Measurements from ENCODE around the gene GYPE.
"Not testable (repeated sequence)": the region's sequence is repeated elsewhere in the genome, so short reads cannot be mapped to it uniquely, and the experiment has no call there.

Gene GYPE

DNA sequence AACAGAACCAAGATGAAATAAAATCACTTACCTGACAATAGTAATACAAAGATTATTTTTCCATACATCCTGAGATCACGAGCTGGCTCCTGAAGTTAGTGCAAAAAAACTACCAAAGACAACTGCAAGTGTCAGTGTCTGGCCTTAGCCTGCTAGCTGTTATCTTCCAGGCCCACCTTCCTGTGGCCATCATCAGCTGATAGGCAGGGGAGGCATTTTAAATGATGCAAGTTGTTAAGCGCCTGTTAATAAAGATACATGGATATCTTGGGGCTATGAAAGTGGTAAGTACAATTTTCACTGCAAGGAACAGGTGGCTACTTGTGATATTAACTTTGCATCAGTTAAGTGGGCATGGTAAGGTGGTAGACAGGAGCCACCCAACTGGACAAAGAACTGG lies at the start of gene GYPE:
Gene GYPE, minus strand, starts transcription at position 120 of the 400 bp plus-strand sequence. Its CDS starts 52 bp downstream, at position 68.
- DNase-seq: not testable (repeated sequence)

- DNase-seq: not testable (repeated sequence)
Observed at GRCh38 chr4:143951458-143951972, 46.2 kb upstream of the GYPE start.

GRCh38 chr4:143950967-143951366 lies 45.6 kb upstream of the GYPE start:
- not testable (repeated sequence) for DNase-seq

DNA sequence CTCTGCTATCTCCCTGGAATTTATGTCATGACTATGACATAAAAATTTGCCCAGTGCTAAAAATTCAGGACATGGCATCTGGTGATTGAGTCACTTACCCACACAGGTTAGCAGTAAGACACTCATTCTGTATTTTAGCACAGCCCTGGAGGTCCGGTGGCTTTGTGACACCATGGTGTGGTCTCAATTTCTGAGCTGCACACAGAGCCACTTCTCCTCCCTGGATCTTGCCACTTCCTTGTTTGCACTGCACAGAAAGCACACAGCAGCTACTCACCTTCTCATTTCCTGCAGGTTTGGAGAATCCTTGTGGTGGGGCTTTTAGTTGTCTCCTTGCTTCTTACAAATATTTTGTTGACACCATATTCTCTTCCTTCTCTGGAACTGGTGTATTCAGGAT lies 44.8 kb upstream of the GYPE start:
- not testable (repeated sequence) for DNase-seq

- DNase-seq: not testable (repeated sequence)
Observed at GRCh38 chr4:143947493-143947892, 42.1 kb upstream of the GYPE start.

- not testable (repeated sequence) for DNase-seq
Observed at GRCh38 chr4:143940708-143941107, 35.3 kb upstream of the GYPE start.

DNA sequence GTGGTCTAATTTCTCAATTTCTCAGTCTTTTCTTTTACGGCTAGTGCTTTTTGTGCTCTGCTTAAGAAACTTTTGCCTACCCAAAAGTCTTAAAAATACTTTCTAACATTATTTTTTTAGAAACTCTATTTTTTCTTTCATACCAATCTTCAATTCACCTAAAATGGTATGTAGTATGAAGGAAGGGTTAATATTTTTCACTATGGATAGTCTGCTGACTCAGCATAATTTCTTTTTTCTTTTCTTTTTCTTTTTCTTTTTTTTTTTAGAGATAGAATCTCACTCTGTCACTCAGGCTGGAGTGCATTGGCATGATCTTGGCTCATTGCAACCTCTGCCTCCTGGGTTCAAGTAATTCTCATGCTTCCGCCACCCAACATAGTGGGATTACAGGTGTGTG lies 34.2 kb upstream of the GYPE start:
- no peak for DNase-seq

GRCh38 chr4:143938890-143939289 lies 33.5 kb upstream of the GYPE start:
- DNase-seq: not testable (repeated sequence)

DNA sequence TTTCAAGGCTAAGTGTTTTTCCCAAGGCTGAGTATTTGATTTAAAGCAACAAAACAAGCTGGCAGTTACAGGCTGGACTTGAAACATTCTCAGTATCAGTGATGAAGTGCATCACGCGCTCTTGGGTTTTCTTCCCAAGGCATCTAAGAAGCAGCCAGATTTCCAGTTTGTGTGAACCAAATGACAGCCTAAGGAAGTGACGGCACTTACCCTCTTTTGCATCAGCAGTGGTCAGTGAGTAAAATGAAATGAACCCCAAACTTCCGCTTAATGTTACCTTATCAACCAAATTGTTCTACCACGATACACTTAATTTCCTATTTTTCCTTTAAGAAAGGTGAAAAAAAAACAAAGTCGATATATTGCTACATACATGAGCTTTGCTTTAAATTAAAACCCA lies 15.8 kb upstream of the GYPE start:
- no peak for DNase-seq

DNA sequence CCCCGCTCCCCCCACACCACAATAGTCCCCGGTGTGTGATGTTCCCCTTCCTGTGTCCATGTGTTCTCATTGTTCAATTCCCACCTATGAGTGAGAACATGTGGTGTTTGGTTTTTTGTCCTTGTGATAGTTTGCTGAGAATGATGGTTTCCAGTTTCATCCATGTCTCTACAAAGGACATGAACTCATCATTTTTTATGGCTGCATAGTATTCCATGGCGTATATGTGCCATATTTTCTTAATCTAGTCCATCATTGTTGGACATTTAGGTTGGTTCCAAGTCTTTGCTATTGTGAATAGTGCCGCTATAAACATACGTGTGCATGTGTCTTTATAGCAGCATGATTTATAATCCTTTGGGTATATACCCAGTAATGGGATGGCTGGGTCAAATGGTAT lies 11.1 kb upstream of the GYPE start:
- not testable (repeated sequence) for DNase-seq

DNA sequence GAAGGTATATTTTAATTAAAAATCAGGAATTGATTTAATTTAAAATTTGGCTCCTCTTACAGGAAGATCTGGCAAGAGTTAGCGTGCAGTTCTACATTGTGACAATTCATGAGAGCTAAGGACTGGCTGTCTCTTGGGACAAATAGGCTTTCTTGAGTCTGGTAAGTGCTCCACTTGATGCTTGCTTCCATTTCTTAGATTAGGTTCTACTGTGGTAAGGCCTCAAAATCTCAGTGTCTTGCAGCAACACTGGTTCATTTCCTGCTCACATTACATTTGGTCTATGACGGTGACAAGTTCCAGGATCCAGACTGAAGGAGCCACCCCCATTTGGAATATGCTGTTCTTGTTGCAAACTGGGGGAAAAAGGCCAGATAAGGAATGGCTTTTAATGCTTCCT lies 7.1 kb upstream of the GYPE start:
- not testable (repeated sequence) for DNase-seq

DNA sequence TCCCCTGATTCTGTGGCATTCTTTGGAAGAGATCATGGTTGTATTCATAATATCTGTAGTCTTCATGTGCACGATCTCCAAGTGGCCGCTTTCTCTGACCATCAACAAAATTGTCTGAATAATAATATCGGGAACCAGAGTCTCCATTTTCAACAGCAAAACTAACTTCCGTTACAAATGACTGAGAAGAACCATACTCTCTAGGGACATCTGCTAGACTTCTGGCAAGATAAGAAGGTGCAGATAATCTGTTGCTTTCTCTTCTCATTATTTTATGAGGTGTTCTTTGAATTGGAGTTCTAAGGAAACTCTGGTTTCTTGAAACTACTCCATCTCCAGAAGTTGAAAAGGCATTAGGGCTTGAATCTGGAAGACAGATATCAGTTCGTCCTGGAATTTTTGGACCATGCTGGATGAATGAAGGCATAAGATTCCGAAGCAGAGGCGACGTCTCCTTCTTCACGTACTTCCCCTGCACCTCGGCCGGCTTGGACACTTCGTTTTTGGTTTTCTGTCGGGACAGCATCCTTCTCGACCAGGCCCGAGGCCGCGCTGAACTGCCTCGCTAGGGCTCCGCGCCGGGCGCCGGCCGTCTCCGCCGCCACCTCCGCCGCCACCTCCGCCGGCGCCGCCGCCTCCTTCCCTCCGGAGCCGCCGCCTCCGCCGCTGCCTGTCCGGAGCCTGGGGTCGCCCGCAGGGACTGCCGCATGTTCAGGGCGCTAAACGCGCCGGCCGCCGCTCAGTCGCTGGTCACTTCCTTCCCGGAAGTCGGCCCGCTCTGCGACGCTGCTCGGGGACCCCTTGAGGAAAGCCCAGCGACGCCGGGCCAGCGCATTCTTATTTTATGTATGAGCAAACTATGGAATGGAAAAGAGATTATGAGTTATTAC lies 6.4 kb upstream of the GYPE start:
- DNase-seq: not testable (repeated sequence)

GRCh38 chr4:143910906-143911305 lies 5.5 kb upstream of the GYPE start:
- not testable (repeated sequence) for DNase-seq

- not testable (repeated sequence) for DNase-seq
Observed at GRCh38 chr4:143907811-143908210, 2.5 kb upstream of the GYPE start.

DNA sequence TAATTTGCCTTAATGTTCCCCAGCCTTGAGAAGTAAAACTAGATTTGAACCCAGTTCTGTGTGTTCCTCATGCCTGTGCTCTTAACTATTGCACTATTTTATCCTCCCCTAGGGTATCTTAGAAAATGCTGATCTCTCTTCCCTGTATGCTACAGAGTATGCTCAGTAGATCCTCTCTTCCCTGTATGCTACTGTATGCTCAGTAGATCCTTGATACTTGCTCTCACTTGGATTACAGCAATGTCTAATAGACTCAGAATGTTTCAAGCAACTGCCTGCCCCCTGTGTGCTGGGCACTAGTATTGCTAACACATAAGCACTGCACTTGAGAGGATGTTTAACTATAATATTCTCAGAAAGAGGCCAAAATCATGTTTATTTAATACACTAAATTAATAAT lies 928 bp downstream of the GYPE start:
- not testable (repeated sequence) for DNase-seq

DNA sequence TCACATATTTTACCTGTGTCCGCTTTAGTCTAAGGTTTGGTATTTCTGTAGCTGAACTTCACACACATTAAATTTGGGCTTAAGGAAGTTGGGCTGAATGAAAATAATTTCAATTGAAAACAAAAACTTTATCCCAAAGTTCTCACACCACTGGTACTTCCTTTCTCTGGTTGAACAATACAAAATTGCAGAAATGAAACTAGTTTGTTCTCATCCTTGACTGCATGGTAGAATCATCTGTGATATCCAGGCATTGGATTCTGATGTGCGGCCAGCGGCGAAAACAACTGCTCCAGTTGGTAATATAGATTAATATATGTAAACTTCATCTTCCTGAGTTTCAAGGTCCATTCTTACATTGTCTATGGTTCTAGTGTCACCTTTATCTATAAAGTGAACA lies 15.0 kb downstream of the GYPE start:
- DNase-seq: not testable (repeated sequence)

GRCh38 chr4:143888189-143888588 lies 17.2 kb downstream of the GYPE start:
- DNase-seq: not testable (repeated sequence)

- DNase-seq: not testable (repeated sequence)
Observed at GRCh38 chr4:143884965-143885364, 20.4 kb downstream of the GYPE start.

DNA sequence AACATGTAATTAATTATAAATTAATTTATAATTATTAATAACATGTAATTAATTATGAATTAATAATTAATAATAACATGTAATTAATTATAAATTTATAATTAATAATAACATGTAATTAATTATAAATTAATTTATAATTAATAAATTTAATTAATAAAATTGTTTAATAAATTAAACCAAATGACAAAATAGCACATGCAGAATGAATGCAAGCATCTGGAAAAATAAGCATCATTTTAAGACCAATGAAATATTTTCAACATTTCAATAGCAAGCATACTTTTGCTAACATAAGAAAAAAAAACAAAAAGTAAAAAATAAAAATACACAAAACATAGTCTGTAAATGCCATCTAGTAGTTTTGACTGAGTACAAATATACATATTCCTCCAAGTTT lies 21.8 kb downstream of the GYPE start:
- no peak for DNase-seq

GRCh38 chr4:143882892-143883291 lies 22.5 kb downstream of the GYPE start:
- no peak for DNase-seq

DNA sequence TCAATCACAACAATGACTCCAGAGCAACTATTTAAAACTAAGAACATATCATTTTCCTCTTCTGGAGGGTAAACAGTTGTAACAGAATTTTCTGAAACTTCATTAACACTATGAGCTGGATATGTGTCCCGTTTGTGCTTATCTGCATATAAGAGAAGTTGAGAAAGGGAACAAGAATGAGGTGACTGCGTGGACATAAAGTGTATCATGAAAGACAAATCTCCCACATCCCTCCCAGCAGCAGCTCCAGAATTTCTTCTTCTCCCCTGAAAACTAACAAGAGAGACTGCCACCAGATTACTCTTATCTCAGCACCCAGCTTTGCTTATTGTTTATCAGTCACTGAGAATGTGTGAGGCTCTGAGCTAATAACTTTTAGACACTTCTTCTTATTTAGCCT lies 25.8 kb downstream of the GYPE start:
- DNase-seq: not testable (repeated sequence)

DNA sequence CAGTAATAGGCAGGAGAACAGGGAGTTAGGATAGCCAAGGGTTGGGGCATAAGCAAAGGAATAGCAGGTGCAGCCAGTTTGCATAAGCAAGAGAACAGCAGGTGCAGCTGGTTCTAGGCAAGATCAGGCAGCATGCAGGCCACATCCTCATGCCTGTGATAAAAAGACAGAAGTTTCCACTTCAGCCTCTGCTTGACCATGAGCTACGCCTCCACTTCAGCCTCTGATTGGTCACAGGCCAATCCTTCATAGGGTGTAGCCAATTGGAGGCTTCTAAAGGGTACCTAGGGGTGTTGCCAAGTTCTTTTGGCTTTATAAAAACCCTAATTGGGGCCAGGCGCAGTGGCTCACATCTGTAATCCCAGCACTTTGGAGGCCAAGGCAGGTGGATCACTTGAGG lies 30.0 kb downstream of the GYPE start:
- not testable (repeated sequence) for DNase-seq

- DNase-seq: not testable (repeated sequence)
Observed at GRCh38 chr4:143870523-143871268, 34.7 kb downstream of the GYPE start.

DNA sequence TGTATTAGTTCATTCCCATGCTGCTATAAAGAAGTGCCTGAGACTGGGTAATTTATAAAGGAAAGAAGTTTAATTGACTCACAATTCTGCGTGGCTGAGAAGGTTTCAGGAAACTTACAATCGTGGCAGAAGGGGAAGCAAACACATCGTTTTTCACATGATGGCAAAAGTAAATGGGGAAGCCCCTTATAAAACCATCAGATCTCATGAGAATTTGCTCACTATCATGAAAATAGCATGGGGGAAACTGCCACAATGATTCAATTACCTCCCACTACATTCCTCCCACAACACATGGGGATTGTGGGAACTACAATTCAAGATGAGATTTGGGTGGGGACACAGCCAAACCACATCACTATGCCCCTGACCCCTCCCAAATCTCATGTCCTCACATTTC lies 35.4 kb downstream of the GYPE start:
- not testable (repeated sequence) for DNase-seq

All from NCI-H2029 treated with DMSO at 0.1 percent for 48 hours (cell line).